Skeletal muscle satellite cell (primary cell): ENCODE results near the gene SERPINA12.

Experiments used
- H3K27me3 ChIP-seq: 2 replicates; pipeline ENCODE4 v1.7.0; 2013; ENCODE audit warnings: low read length; ENCODE audit not compliant: control insufficient read depth, insufficient read depth
- H3K36me3 ChIP-seq: 2 replicates; pipeline ENCODE4 v1.7.0; 2013; ENCODE audit warnings: mild to moderate bottlenecking, control low read depth, low read length; ENCODE audit not compliant: insufficient read depth
- H3K4me1 ChIP-seq: 2 replicates; pipeline ENCODE4 v1.7.0; 2013; ENCODE audit warnings: low read length; ENCODE audit not compliant: control insufficient read depth, insufficient read depth
- H3K4me2 ChIP-seq: 2 replicates; pipeline ENCODE4 v1.7.0; 2013; ENCODE audit warnings: mild to moderate bottlenecking, low read length
- H3K4me3 ChIP-seq: 2 replicates; pipeline ENCODE4 v1.7.0; 2013; ENCODE audit warnings: low read length
- H3K9ac ChIP-seq: 2 replicates; pipeline ENCODE4 v1.7.0; 2013; ENCODE audit warnings: mild to moderate bottlenecking, low read depth, low read length, moderate library complexity
- H3K9me3 ChIP-seq: replicated peaks from 2 replicates; pipeline ENCODE4 v1.7.0; 2013; ENCODE audit warnings: mild to moderate bottlenecking, control low read depth, low read length

The SERPINA12 gene

DNA sequence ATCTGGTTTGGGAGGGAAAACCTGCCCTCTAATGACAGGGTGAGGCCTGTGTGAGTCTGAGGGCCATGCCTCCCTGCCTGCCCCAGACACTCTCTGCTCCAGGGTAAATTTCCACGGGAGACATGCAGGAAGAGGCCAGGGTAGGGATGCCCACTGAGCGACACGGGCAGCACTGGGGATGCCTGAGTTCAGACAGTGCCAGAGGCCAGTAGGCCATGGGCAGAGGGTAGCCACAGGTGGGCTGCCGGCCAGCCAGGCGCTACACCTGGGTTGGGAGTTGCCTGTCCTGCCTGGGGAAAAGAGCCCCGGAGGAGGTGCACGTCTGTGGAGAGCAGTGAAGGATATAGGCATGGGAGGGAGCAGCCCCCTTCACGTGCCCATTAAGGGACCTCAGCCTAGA is 3.6 kb downstream of the SERPINA12 start:
- no peak overlapping the region for H3K4me2 ChIP-seq
- no peak overlapping the region for H3K4me3 ChIP-seq
- no peaks in the 10 kb centered on the region for H3K4me1 ChIP-seq
- H3K36me3 ChIP-seq = no peaks in the 10 kb centered on the region
- H3K9me3 ChIP-seq = no peaks in the 10 kb centered on the region
- no peak overlapping the region for H3K9ac ChIP-seq
- peaks cover 5% of the 10 kb centered on the region for H3K27me3 ChIP-seq

DNA sequence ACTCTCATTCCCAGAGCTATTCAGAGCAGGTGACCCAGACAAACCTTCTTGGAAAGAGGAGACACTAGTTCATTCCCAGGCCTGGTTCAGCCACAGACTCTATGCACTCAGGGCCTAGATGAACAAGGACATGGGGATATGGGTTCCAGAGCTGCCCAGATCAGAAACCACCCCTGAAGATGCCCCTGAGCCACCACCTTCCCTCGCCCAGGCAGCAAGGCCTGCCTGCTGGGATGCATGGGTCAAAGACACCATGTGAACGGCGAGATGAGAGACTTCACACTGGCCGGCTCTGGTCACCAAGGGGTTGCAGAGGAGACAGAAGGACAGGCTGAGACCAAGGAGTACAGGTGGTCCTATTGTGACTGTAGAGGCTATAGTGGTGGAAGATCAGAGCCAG is 4.1 kb downstream of the SERPINA12 start:
- Histone ChIP-seq H3K27me3 (peaks cover 5% of the 10 kb centered on the region), H3K4me3 (no peak overlapping the region), H3K36me3 (no peaks in the 10 kb centered on the region), H3K9ac (no peak overlapping the region), H3K9me3 (no peaks in the 10 kb centered on the region), H3K4me2 (no peak overlapping the region), H3K4me1 (no peaks in the 10 kb centered on the region)

DNA sequence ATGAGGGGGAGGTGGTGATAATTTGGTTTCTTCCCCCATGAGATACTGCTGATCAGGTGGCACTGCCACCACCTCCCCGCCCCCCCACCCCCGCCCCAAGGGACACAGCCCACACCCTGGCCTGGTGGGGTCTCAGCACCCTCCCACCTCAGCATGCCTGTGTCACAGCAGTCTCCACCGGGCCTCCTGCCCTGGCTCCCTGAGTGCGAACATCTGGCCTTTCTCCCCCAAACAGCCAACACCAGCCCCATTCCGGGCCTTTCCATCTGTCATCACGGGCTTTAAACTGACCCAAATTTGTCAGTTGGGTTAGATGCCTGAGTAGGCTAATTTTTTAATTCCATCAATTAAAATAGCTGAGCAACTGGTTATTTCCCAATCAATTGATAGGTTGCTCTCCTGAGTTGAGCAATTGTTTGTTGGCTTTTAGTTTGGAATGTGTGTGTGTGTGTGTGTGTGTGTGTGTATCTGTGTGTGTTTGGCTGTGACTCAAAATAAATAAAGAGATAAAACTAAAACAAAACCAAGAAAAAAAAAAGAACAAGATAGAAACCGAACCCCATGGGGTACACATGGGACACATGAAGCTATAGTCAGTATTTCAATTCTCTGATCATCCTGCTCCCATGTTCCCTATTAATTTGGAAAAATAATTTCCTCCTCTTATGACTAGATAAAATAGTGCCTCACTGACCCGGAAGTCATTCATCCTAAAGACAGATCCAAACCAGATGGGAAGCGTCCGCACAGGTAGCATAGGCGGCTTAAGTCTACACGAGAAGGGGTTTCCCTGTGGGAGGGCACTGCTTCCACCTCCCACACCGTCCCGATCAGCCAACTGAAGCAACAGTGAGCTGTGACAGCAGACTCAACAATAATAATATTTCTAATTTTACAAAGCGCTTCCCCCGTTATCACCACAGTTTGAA is 7.4 kb downstream of the SERPINA12 start:
- no peaks in the 10 kb centered on the region for H3K9me3 ChIP-seq
- peaks cover 4% of the 10 kb centered on the region for H3K27me3 ChIP-seq
- H3K4me2 ChIP-seq = no peak overlapping the region
- no peaks in the 10 kb centered on the region for H3K4me1 ChIP-seq
- H3K36me3 ChIP-seq = no peaks in the 10 kb centered on the region
- H3K4me3 ChIP-seq = no peak overlapping the region
- no peak overlapping the region for H3K9ac ChIP-seq

DNA sequence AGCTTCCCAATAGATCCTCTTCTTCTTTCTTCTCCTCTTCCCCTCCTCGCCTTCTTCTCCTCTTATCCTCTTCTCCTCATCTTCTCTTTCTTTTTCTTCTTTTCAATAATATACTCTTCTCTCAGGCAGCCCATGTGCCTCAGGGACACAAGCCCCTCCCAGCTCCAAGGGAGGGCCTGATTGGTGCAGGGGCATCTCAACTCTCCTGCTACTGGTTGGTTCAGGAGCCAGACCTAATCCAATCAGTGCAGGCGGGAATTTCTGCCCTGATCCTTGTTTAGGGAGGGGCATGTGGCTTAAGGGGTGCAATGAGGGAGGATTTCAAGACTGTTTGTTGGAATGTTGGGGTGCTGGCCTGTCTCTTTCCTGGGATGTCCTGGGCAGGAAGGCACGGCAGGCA is 9.0 kb downstream of the SERPINA12 start:
- Histone ChIP-seq H3K4me3 (no peak overlapping the region), H3K9me3 (no peaks in the 10 kb centered on the region), H3K4me2 (no peak overlapping the region), H3K9ac (no peak overlapping the region), H3K27me3 (no peaks in the 10 kb centered on the region), H3K4me1 (no peaks in the 10 kb centered on the region), H3K36me3 (peaks cover 4% of the 10 kb centered on the region)

DNA sequence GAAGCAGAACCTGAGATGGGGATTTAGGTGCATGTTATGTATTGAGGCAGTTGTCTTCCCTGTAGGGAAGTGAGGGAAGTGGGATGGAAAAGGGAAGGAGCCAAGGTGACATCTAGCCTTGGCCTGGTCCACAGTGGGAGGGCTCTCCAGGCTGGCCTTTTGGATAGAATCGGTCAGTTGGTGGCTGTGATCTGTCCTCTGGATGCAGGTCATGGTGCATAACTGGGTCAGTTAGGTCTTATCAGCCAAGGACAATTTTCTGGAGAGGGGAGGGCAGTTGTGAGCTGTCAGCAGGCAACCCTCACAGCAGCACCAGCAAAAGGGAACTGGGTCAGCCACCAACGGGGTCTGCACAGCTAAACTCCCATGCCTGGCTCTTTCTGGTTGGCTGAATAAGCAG is 9.6 kb downstream of the SERPINA12 start:
- Histone ChIP-seq H3K36me3 (peaks cover 4% of the 10 kb centered on the region), H3K4me2 (no peak overlapping the region), H3K4me3 (no peak overlapping the region), H3K27me3 (no peaks in the 10 kb centered on the region), H3K4me1 (no peaks in the 10 kb centered on the region), H3K9ac (no peak overlapping the region), H3K9me3 (no peaks in the 10 kb centered on the region)

DNA sequence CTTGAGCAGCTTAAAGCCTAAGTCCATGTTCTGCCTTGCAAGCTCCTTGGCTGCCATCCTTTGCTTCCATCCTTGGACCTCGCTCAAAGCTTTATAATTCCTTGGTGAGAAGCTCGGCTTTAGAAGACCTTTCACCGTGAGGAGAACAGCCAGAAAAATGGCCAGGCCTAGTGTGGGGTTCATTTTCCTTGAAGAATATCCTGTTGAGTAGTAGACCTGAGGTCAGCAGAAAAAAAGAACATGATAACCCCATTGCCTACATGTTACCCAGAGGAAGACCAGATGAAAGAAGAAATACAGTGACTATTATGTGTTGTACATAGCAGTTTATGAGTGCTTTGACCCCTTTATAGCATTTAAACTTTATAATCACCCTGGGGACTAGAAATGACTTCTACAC is 11.1 kb downstream of the SERPINA12 start:
- Histone ChIP-seq H3K9me3 (no peaks in the 10 kb centered on the region), H3K9ac (no peak overlapping the region), H3K4me1 (no peaks in the 10 kb centered on the region), H3K27me3 (no peaks in the 10 kb centered on the region), H3K4me3 (no peak overlapping the region), H3K4me2 (no peak overlapping the region), H3K36me3 (peaks cover 6% of the 10 kb centered on the region)

DNA sequence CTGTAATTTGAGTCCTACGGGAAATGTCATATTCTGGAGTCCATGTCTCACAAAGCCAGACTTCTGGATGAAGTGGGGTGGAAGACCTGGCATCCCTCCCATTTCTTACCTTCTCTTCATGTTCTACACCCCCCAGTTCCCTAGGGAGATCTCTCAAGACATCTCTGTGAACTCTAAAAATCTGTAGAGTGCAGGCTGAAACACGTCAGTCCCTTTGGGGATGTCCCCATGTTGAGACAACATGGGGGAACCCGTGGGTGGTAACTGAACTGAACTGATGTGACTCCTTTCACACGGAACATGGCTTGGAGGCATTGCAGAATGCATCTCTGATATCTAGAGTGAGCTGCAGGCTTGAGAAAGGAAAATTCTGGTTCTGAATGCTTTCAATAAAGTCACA is 15.2 kb downstream of the SERPINA12 start:
- no peaks in the 10 kb centered on the region for H3K4me1 ChIP-seq
- no peak overlapping the region for H3K4me2 ChIP-seq
- H3K36me3 ChIP-seq = peaks cover 6% of the 10 kb centered on the region
- H3K27me3 ChIP-seq = no peaks in the 10 kb centered on the region
- H3K9me3 ChIP-seq = no peaks in the 10 kb centered on the region
- H3K9ac ChIP-seq = no peak overlapping the region
- no peak overlapping the region for H3K4me3 ChIP-seq

DNA sequence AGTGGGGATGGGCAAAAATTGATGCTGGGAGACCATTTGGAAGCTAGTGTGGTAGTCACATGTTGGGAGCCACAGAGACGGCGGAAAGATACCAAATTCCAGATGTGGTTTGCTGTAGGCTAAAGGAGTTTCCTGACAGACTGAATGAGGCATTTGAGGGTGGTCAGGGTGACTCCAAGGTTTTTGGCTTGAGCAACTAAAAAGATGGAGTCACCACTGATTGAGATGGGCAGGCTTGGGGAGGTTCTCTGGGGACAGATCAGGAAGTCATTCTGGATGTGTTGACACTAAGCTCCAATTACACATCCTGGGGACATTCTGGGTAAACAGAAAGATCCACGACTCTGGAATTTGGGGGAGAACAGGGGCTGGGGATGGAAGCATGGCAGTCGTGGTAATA is 17.8 kb downstream of the SERPINA12 start:
- no peak overlapping the region for H3K9ac ChIP-seq
- H3K36me3 ChIP-seq = peaks cover 6% of the 10 kb centered on the region
- peaks cover 8% of the 10 kb centered on the region for H3K4me1 ChIP-seq
- H3K4me3 ChIP-seq = no peak overlapping the region
- H3K4me2 ChIP-seq = no peak overlapping the region
- H3K27me3 ChIP-seq = no peaks in the 10 kb centered on the region
- no peaks in the 10 kb centered on the region for H3K9me3 ChIP-seq

DNA sequence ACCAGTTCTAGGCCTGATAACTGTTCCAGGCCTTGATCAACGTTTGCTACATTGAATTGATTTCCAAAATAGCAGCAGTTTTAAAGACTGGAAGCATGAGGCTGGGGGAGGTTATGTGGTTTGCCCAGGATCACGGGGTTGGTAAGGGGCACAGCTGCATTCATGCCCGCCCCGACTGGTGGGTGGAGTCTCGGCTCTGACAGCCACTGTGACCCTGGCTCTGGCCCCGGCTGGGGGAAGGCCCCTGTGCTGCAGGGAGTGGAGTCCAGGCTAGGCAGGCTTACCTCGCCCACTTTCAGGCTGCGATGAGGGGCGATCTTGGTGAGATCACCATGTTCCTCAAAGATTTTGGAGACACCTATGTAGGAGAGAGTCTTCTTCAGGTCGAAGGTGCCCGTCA is 19.9 kb downstream of the SERPINA12 start:
- peaks cover 2% of the 10 kb centered on the region for H3K36me3 ChIP-seq
- H3K4me3 ChIP-seq = no peak overlapping the region
- H3K9me3 ChIP-seq = no peaks in the 10 kb centered on the region
- no peaks in the 10 kb centered on the region for H3K27me3 ChIP-seq
- no peak overlapping the region for H3K9ac ChIP-seq
- peaks cover 27% of the 10 kb centered on the region for H3K4me1 ChIP-seq
- no peak overlapping the region for H3K4me2 ChIP-seq

DNA sequence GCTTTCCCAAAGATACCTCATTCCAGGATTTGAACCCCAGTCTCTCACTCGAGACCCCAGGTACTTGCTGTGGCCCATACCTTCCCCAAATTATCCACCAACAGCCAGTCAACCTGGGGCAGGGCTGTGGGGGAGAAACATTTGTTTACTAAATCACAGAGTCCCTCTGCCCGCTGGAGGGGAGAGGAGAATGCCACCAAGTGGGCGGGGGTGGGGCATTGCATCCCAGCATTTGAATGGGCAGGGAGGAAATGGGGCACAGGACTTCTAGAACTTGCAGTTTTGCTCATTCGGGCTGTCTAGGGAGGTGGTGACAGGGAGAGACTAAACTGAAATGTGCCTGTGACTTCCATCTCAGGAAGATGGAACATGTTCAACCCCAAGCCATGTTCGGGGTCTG is 22.4 kb downstream of the SERPINA12 start:
- no peak overlapping the region for H3K4me3 ChIP-seq
- no peaks in the 10 kb centered on the region for H3K36me3 ChIP-seq
- peak overlapping the region; percentile 64 for H3K9ac ChIP-seq
- peak overlapping the region; percentile 77 for H3K4me2 ChIP-seq
- no peaks in the 10 kb centered on the region for H3K9me3 ChIP-seq
- H3K27me3 ChIP-seq = no peaks in the 10 kb centered on the region
- H3K4me1 ChIP-seq = peaks cover 45% of the 10 kb centered on the region

DNA sequence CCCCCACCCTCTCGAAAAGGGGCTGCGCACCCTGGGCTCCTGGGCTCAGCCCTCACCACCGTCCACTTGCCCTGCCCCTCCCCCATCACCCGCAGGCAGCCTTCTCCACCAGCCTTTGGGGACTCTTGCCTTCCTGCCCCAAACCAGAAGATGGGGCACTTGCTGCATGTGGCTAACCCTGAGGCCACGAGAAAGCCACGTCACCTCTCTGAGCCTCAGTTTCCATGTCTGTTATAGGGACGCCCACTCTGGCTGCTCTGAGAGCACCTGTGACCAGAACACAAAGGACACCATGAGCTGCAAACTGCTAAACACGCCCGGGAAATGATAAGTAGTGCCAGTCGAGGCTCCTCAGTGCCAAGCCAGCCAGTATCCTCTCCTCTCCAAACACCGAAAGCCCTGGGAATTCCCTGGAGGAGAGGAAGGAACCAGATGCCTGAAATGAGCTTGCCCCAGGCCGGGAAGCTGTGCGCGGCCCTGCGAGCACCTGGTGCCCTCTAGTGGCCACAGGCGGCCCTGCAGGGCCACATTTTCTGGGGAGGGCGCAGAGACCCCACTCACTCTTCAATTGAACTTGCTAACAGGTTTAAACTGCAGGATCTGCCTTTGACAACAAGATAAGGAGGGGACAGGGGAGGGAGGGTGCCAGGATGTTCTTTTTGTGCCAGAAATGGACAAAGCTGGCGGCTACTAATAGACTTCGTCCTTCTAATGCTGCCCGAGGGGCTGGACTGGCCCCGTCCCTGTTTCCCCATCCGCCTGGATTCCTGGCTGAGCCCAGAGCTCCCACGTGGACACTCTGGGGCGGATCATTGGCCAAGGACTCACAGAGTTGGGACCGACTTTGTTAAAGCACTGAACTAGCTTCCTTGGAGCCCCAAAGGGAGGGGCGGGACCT is 23.1 kb downstream of the SERPINA12 start:
- H3K4me2 ChIP-seq = peak overlapping the region; percentile 77
- H3K27me3 ChIP-seq = no peaks in the 10 kb centered on the region
- no peaks in the 10 kb centered on the region for H3K36me3 ChIP-seq
- H3K4me1 ChIP-seq = peaks cover 52% of the 10 kb centered on the region
- H3K9me3 ChIP-seq = no peaks in the 10 kb centered on the region
- peak overlapping the region; percentile 47 for H3K4me3 ChIP-seq
- peak overlapping the region; percentile 64 for H3K9ac ChIP-seq
